GM12878 (cell line): ENCODE measurements around the gene FDXR. TPM values are rescaled to one million over a fixed set of nuclear protein-coding genes. Genes with fewer than 3 reads are reported as not detected.

Experiments used
- BRCA1 ChIP-seq: IDR thresholded peaks from 2 replicates; pipeline ENCODE4 v1.6.1; 2011; ENCODE audit warnings: low read depth, low read length, improper control_type of control experiment
- CHD4 ChIP-seq: fragments of 200-600 bp; sonication (generic); IDR thresholded peaks from 2 replicates; pipeline ENCODE4 v1.6.1; 2016; ENCODE audit warnings: mild to moderate bottlenecking
- ESRRA ChIP-seq: IDR thresholded peaks from 2 replicates; pipeline ENCODE4 v1.6.1; 2012; ENCODE audit warnings: mild to moderate bottlenecking, low read length, improper control_type of control experiment
- ETV6 ChIP-seq, 2 experiments: fragments of 450-650 bp in 1 of 2; IDR thresholded peaks in 1 of 2; conservative IDR thresholded peaks in 1 of 2; 2 replicates each; pipeline ENCODE4 v1.6.1; 2014; ENCODE audit warnings: antibody characterized with exemption in 1 of 2, borderline replicate concordance in 1 of 2, low read depth in 1 of 2, mild to moderate bottlenecking in 1 of 2, moderate library complexity in 1 of 2
- EZH2 ChIP-seq: IDR thresholded peaks from 2 replicates; pipeline ENCODE4 v1.6.1; 2012; ENCODE audit warnings: low read depth, mild to moderate bottlenecking, control low read depth, inconsistent platforms, low read length, borderline replicate concordance; ENCODE audit not compliant: control insufficient read depth
- GATAD2B ChIP-seq: fragments of 450-650 bp; conservative IDR thresholded peaks from 2 replicates; pipeline ENCODE4 v1.6.1; 2017; ENCODE audit warnings: low read depth, mild to moderate bottlenecking, moderate library complexity
- HDAC2 ChIP-seq: fragments of 200-600 bp; sonication (generic); IDR thresholded peaks from 2 replicates; pipeline ENCODE4 v1.6.1; 2017
- HDGF ChIP-seq: fragments of 450-650 bp; IDR thresholded peaks from 2 replicates; pipeline ENCODE4 v1.6.1; 2016; ENCODE audit warnings: antibody characterized with exemption
- IRF5 ChIP-seq: fragments of 450-650 bp; IDR thresholded peaks from 2 replicates; pipeline ENCODE4 v1.6.1; 2017; ENCODE audit warnings: borderline replicate concordance
- JUNB ChIP-seq: IDR thresholded peaks from 2 replicates; pipeline ENCODE4 v1.6.1; 2016; ENCODE audit warnings: antibody characterized with exemption, mild to moderate bottlenecking
- MXI1 ChIP-seq: fragments of 150-350 bp; IDR thresholded peaks from 2 replicates; pipeline ENCODE4 v1.6.1; 2011; ENCODE audit warnings: low read depth, mild to moderate bottlenecking, inconsistent platforms, low read length, improper control_type of control experiment
- NFIC ChIP-seq: IDR thresholded peaks from 2 replicates; pipeline ENCODE4 v1.6.1; 2012; ENCODE audit warnings: low read depth, mild to moderate bottlenecking, inconsistent platforms, low read length, moderate library complexity
- NR2C1 ChIP-seq: fragments of 450-650 bp; IDR thresholded peaks from 2 replicates; pipeline ENCODE4 v1.6.1; 2017; ENCODE audit warnings: antibody characterized with exemption, mild to moderate bottlenecking, moderate library complexity
- NR2C2 ChIP-seq: IDR thresholded peaks from 2 replicates; pipeline ENCODE4 v1.6.1; 2011; ENCODE audit warnings: borderline replicate concordance, low read depth; ENCODE audit not compliant: control insufficient read depth, insufficient read length
- PML ChIP-seq: IDR thresholded peaks from 2 replicates; pipeline ENCODE4 v1.6.1; 2012; ENCODE audit warnings: low read length, inconsistent platforms
- POLR2AphosphoS2 ChIP-seq: IDR thresholded peaks from 2 replicates; pipeline ENCODE4 v1.6.1; 2011; ENCODE audit warnings: low read depth, mild to moderate bottlenecking, low read length, improper control_type of control experiment, moderate library complexity
- RAD51 ChIP-seq: fragments of 450-650 bp; IDR thresholded peaks from 2 replicates; pipeline ENCODE4 v1.6.1; 2016; ENCODE audit warnings: moderate library complexity, mild to moderate bottlenecking, inconsistent platforms
- RBBP5 ChIP-seq: fragments of 200-600 bp; sonication (generic); conservative IDR thresholded peaks from 2 replicates; pipeline ENCODE4 v1.6.1; 2016
- SIN3A ChIP-seq: IDR thresholded peaks from 2 replicates; pipeline ENCODE4 v1.6.1; 2012; ENCODE audit warnings: low read depth, low read length, improper control_type of control experiment
- SMAD1 ChIP-seq: fragments of 450-650 bp; IDR thresholded peaks from 2 replicates; pipeline ENCODE4 v1.6.1; 2018; ENCODE audit warnings: mild to moderate bottlenecking, low read depth; ENCODE audit not compliant: partially characterized antibody
- ZNF217 ChIP-seq: fragments of 450-650 bp; IDR thresholded peaks from 2 replicates; pipeline ENCODE4 v1.6.1; 2017; ENCODE audit warnings: antibody characterized with exemption, mild to moderate bottlenecking
- ZZZ3 ChIP-seq: IDR thresholded peaks from 2 replicates; pipeline ENCODE4 v1.6.1; 2011; ENCODE audit warnings: low read depth; ENCODE audit not compliant: control insufficient read depth, insufficient read length
- polyA plus RNA-seq, 11 experiments: library from polyadenylated mRNA; depleted of rRNA in 4 of 11; unstranded in 6 of 11; stranded (reverse) in 5 of 11; fragments of >200 nt; fragmentation: Nextera tagmentation in 4 of 11; fragmentation: Illumina TruSeq in 1 of 11; extraction: Ambion mirVana in 4 of 11; extraction: Trizol in 1 of 11; gene quantifications; 1 replicate in 1 of 11; 2 replicates in 10 of 11; pipeline versions ENCODE4 v1.2.1 to v1.2.3, GENCODE V29; 2011 to 2016; ENCODE audit warnings: inconsistent platforms in 2 of 11, missing spikeins in 2 of 11, low read depth in 1 of 11
- total RNA-seq, 4 experiments: library from RNA; depleted of rRNA in 3 of 4; stranded (reverse); fragments of >200 nt in 3 of 4; fragmentation: Illumina TruSeq in 1 of 4; extraction: Trizol in 1 of 4; gene quantifications; 2 replicates each; pipeline versions ENCODE4 v1.2.1 to v1.2.3, GENCODE V29; 2013 to 2021
- TF ChIP-seq, protein P1 (sequence below): IDR thresholded peaks from 2 replicates; pipeline ENCODE4 v1.6.1; 2012; ENCODE audit warnings: low read length, inconsistent platforms
- TF ChIP-seq, protein P2 (sequence below): fragments of 450-650 bp; IDR thresholded peaks from 2 replicates; pipeline ENCODE4 v1.6.1; 2017; ENCODE audit warnings: antibody characterized with exemption, mild to moderate bottlenecking, moderate library complexity
- TF ChIP-seq, protein P3 (sequence below): fragments of 450-650 bp; IDR thresholded peaks from 2 replicates; pipeline ENCODE4 v1.6.1; 2017; ENCODE audit warnings: low read depth, mild to moderate bottlenecking, moderate library complexity

FDXR gene
- total and polyA plus RNA-seq, 10 of the 15 experiments (the other 5 are each of a cell fraction or from before 2014, with no cell fraction given), result 0.85 to 162 (median 48.2) TPM

- TF ChIP-seq NFIC (no peak; the same call in 1 of the 2 replicates), EZH2 (no peak), HDGF (no peak), RBBP5 (no peak), POLR2AphosphoS2 (peak; percentile 90), ZZZ3 (no peak), MXI1 (peak; percentile 69), NR2C2 (no peak), IRF5 (no peak), SMAD1 (peak; percentile 81), ZNF217 (no peak), BRCA1 (no peak), ESRRA (peak; percentile 62; the same call in 1 of the 2 replicates), RAD51 (peak; percentile 99), CHD4 (no peak), NR2C1 (no peak), GATAD2B (peak; percentile 72), SIN3A (peak; percentile 84; the same call in 1 of the 2 replicates), PML (peak; percentile 98), HDAC2 (no peak), ETV6 (conservative IDR thresholded peaks at IDR 0.05 in 1 of 2, IDR thresholded peaks at IDR 0.05 in 1 of 2; ENCODE audit: borderline replicate concordance in 1 of 2, low read depth in 1 of 2) (no peak), JUNB (no peak)
- TF ChIP-seq, protein P1, sequence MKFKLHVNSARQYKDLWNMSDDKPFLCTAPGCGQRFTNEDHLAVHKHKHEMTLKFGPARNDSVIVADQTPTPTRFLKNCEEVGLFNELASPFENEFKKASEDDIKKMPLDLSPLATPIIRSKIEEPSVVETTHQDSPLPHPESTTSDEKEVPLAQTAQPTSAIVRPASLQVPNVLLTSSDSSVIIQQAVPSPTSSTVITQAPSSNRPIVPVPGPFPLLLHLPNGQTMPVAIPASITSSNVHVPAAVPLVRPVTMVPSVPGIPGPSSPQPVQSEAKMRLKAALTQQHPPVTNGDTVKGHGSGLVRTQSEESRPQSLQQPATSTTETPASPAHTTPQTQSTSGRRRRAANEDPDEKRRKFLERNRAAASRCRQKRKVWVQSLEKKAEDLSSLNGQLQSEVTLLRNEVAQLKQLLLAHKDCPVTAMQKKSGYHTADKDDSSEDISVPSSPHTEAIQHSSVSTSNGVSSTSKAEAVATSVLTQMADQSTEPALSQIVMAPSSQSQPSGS, result no peak
- TF ChIP-seq, protein P2, sequence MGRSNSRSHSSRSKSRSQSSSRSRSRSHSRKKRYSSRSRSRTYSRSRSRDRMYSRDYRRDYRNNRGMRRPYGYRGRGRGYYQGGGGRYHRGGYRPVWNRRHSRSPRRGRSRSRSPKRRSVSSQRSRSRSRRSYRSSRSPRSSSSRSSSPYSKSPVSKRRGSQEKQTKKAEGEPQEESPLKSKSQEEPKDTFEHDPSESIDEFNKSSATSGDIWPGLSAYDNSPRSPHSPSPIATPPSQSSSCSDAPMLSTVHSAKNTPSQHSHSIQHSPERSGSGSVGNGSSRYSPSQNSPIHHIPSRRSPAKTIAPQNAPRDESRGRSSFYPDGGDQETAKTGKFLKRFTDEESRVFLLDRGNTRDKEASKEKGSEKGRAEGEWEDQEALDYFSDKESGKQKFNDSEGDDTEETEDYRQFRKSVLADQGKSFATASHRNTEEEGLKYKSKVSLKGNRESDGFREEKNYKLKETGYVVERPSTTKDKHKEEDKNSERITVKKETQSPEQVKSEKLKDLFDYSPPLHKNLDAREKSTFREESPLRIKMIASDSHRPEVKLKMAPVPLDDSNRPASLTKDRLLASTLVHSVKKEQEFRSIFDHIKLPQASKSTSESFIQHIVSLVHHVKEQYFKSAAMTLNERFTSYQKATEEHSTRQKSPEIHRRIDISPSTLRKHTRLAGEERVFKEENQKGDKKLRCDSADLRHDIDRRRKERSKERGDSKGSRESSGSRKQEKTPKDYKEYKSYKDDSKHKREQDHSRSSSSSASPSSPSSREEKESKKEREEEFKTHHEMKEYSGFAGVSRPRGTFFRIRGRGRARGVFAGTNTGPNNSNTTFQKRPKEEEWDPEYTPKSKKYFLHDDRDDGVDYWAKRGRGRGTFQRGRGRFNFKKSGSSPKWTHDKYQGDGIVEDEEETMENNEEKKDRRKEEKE, result no peak
- TF ChIP-seq, protein P3, sequence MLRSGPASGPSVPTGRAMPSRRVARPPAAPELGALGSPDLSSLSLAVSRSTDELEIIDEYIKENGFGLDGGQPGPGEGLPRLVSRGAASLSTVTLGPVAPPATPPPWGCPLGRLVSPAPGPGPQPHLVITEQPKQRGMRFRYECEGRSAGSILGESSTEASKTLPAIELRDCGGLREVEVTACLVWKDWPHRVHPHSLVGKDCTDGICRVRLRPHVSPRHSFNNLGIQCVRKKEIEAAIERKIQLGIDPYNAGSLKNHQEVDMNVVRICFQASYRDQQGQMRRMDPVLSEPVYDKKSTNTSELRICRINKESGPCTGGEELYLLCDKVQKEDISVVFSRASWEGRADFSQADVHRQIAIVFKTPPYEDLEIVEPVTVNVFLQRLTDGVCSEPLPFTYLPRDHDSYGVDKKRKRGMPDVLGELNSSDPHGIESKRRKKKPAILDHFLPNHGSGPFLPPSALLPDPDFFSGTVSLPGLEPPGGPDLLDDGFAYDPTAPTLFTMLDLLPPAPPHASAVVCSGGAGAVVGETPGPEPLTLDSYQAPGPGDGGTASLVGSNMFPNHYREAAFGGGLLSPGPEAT, result peak; percentile 91
These were observed 461 bp upstream of the FDXR start (continued) for GRCh38 chr17:74873037-74873873.
